Inferior parietal cortex (tissue), 1 donor: ENCODE results near the gene ZNF132.
"Not testable (repeated sequence)": the region's sequence is repeated elsewhere in the genome, so short reads cannot be mapped to it uniquely, and the experiment has no call there.

Experiments used
- DNase-seq: peaks from one replicate; pipeline ENCODE4 v3.0.0-alpha.2; 2016; ENCODE audit errors: extremely low spot score

The ZNF132 gene

GRCh38 chr19:58406818-58407657 lies 32.9 kb downstream of the ZNF132 start:
- DNase-seq: no peak

GRCh38 chr19:58403920-58404478 lies 36.0 kb downstream of the ZNF132 start:
- not testable (repeated sequence) for DNase-seq

- DNase-seq: no peak
These were observed 38.0 kb downstream of the ZNF132 start for GRCh38 chr19:58401840-58402421.

- DNase-seq: peak; percentile 99
These were observed 38.8 kb downstream of the ZNF132 start for GRCh38 chr19:58400916-58401839.

- no peak for DNase-seq
These were observed 39.5 kb downstream of the ZNF132 start for GRCh38 chr19:58400316-58400915.

- DNase-seq: no peak
These were observed 40.0 kb downstream of the ZNF132 start for GRCh38 chr19:58399903-58400302.

- DNase-seq: no peak
These were observed 41.4 kb downstream of the ZNF132 start for GRCh38 chr19:58398545-58398944.

- DNase-seq: no peak
These were observed 41.9 kb downstream of the ZNF132 start for GRCh38 chr19:58398087-58398486.

- no peak for DNase-seq
These were observed 42.4 kb downstream of the ZNF132 start for GRCh38 chr19:58397533-58398037.

- DNase-seq: no peak
These were observed 43.0 kb downstream of the ZNF132 start for GRCh38 chr19:58396691-58397532.

- no peak for DNase-seq
These were observed 43.9 kb downstream of the ZNF132 start for GRCh38 chr19:58395979-58396627.

- DNase-seq: no peak
These were observed 44.6 kb downstream of the ZNF132 start, which contains the start of gene RNF225 for GRCh38 chr19:58395220-58395978. Gene RNF225 (plus strand): TSS chr19:58395656. CDS start chr19:58396090, 434 bp downstream.

GRCh38 chr19:58394821-58395219 lies 45.1 kb downstream of the ZNF132 start:
- no peak for DNase-seq

GRCh38 chr19:58393725-58394033 lies 46.3 kb downstream of the ZNF132 start:
- DNase-seq: no peak

- DNase-seq: no peak
These were observed 46.8 kb downstream of the ZNF132 start for GRCh38 chr19:58392945-58393724.

GRCh38 chr19:58388175-58388526 lies 51.8 kb downstream of the ZNF132 start:
- DNase-seq: no peak

GRCh38 chr19:58387338-58388174 lies 52.4 kb downstream of the ZNF132 start:
- no peak for DNase-seq
